Measurements from ENCODE around the gene BORCS6. TPM values are rescaled to one million over a fixed set of nuclear protein-coding genes. Genes with fewer than 3 reads are reported as not detected.
A peak's percentile ranks its signal among the peaks of the same experiment; 100 is the strongest.

The BORCS6 gene
- total and polyA plus RNA-seq, 2 of the 13 experiments (the other 11 are each of a cell fraction or from before 2014, with no cell fraction given): 2.0 to 5.1 TPM

DNA sequence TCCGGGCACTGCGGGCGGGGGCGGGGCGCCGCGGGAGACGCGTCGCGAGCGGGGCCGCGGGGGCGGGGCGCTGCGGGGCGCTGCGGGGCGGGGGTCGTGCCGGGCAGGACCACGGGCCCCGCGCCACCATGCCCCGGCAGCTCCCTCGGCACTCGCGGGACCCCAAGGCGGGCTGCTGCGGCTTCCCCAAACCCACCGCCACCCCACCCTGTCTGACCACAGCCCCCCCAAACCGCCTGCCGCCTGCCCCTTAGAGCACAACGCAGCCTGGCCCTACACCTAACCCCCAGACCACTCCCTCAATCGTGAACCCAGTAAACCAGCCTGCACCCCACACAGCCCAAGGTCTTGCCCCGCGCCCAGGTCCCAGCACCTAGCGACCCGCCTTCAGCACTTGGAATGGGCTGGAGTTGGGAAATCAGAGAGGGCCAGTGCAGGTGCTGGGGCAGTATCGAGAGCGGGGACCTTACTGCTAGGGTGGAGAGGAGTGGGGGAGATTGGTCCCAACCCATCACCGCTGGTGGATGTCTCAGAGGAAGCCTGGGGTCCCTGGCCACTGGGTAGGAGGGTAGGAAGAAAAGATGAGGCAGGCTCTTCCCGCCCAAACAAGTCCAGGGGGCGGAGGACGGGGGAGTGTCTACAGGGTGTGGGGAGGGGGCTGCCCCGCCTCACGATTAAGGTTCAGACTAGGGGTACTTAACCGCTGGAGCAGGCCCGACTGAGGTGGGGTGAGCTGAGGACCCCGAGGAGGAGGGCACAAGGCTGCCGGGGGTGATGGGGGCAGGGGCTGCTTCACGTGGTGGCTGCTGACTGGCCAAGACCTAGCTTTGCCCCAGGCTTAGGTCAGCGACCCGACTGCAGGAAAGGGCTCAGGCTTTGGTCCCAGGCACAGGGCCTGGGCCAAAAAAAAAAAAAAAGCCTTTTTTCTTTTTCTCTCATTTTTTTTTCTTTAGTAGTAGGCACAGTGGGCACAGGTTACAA lies 26.7 kb downstream of the BORCS6 start (continued):
- TF ChIP-seq SIN3A (IDR thresholded peaks at IDR 0.05; ENCODE audit: borderline replicate concordance, low read depth, low read length) (0 out of 2 replicates have a peak, but pooled peaks have one; percentile 20), ZNF329 (CRISPR knock-in tag; IDR thresholded peaks at IDR 0.05; ENCODE audit: low read depth) (no peak), ZFX (CRISPR knock-in tag; IDR thresholded peaks at IDR 0.05; ENCODE audit: low read depth) (peak; percentile 64), ZNF768 (CRISPR knock-in tag; IDR thresholded peaks at IDR 0.05) (peak; percentile 66), PHF8 (CRISPR knock-in tag; IDR thresholded peaks at IDR 0.05) (0 out of 2 replicates have a peak, but pooled peaks have one; percentile 4), ZNF543 (CRISPR knock-in tag; IDR thresholded peaks at IDR 0.05) (0 out of 2 replicates have a peak, but pooled peaks have one; percentile 11), ZBTB42 (CRISPR knock-in tag; IDR thresholded peaks at IDR 0.05) (no peak; the same call in 1 of the 2 replicates), POLR2A (IDR thresholded peaks at IDR 0.05; ENCODE audit: insufficient read depth in 1 of 2, low read depth in 2 of 2, low read length in 2 of 2) (peak in 1 of 2 experiments; percentile 56; a peak in 2 of 4 replicates), HNRNPL (IDR thresholded peaks at IDR 0.05; ENCODE audit: low read depth, low read length) (peak; percentile 24; the same call in 1 of the 2 replicates), SALL1 (CRISPR knock-in tag; IDR thresholded peaks at IDR 0.05) (0 out of 2 replicates have a peak, but pooled peaks have one; percentile 6), REL (CRISPR knock-in tag; conservative IDR thresholded peaks at IDR 0.05) (0 out of 2 replicates have a peak, but pooled peaks have one; percentile 17), ZNF619 (CRISPR knock-in tag; IDR thresholded peaks at IDR 0.05) (no peak), ZNF484 (CRISPR knock-in tag; IDR thresholded peaks at IDR 0.05; ENCODE audit: borderline replicate concordance, low read depth) (no peak), U2AF1 (optimal IDR thresholded peaks at IDR 0.05; ENCODE audit: low read depth, low read length) (no peak), MXI1 (IDR thresholded peaks at IDR 0.05; ENCODE audit: borderline replicate concordance, low read depth, low read length) (no peak), HMGA1 (CRISPR knock-in tag; conservative IDR thresholded peaks at IDR 0.05) (no peak), KMT2A (CRISPR knock-in tag; IDR thresholded peaks at IDR 0.05) (no peak), TRIM24 (CRISPR knock-in tag; IDR thresholded peaks at IDR 0.05) (no peak), ZNF557 (CRISPR knock-in tag; IDR thresholded peaks at IDR 0.05) (no peak)
- TF ChIP-seq, protein P1, sequence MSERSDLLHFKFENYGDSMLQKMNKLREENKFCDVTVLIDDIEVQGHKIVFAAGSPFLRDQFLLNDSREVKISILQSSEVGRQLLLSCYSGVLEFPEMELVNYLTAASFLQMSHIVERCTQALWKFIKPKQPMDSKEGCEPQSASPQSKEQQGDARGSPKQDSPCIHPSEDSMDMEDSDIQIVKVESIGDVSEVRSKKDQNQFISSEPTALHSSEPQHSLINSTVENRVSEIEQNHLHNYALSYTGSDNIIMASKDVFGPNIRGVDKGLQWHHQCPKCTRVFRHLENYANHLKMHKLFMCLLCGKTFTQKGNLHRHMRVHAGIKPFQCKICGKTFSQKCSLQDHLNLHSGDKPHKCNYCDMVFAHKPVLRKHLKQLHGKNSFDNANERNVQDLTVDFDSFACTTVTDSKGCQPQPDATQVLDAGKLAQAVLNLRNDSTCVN (CRISPR knock-in tag; IDR thresholded peaks at IDR 0.05; ENCODE audit: borderline replicate concordance): no peak
- TF ChIP-seq, protein P2, sequence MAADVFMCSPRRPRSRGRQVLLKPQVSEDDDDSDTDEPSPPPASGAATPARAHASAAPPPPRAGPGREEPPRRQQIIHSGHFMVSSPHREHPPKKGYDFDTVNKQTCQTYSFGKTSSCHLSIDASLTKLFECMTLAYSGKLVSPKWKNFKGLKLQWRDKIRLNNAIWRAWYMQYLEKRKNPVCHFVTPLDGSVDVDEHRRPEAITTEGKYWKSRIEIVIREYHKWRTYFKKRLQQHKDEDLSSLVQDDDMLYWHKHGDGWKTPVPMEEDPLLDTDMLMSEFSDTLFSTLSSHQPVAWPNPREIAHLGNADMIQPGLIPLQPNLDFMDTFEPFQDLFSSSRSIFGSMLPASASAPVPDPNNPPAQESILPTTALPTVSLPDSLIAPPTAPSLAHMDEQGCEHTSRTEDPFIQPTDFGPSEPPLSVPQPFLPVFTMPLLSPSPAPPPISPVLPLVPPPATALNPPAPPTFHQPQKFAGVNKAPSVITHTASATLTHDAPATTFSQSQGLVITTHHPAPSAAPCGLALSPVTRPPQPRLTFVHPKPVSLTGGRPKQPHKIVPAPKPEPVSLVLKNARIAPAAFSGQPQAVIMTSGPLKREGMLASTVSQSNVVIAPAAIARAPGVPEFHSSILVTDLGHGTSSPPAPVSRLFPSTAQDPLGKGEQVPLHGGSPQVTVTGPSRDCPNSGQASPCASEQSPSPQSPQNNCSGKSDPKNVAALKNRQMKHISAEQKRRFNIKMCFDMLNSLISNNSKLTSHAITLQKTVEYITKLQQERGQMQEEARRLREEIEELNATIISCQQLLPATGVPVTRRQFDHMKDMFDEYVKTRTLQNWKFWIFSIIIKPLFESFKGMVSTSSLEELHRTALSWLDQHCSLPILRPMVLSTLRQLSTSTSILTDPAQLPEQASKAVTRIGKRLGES (CRISPR knock-in tag; IDR thresholded peaks at IDR 0.05; ENCODE audit: borderline replicate concordance): no peak
- TF ChIP-seq, protein P3, sequence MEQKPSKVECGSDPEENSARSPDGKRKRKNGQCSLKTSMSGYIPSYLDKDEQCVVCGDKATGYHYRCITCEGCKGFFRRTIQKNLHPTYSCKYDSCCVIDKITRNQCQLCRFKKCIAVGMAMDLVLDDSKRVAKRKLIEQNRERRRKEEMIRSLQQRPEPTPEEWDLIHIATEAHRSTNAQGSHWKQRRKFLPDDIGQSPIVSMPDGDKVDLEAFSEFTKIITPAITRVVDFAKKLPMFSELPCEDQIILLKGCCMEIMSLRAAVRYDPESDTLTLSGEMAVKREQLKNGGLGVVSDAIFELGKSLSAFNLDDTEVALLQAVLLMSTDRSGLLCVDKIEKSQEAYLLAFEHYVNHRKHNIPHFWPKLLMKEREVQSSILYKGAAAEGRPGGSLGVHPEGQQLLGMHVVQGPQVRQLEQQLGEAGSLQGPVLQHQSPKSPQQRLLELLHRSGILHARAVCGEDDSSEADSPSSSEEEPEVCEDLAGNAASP (CRISPR knock-in tag; IDR thresholded peaks at IDR 0.05; ENCODE audit: borderline replicate concordance): peak; percentile 30; the same call in 1 of the 2 replicates
- TF ChIP-seq, protein P4, sequence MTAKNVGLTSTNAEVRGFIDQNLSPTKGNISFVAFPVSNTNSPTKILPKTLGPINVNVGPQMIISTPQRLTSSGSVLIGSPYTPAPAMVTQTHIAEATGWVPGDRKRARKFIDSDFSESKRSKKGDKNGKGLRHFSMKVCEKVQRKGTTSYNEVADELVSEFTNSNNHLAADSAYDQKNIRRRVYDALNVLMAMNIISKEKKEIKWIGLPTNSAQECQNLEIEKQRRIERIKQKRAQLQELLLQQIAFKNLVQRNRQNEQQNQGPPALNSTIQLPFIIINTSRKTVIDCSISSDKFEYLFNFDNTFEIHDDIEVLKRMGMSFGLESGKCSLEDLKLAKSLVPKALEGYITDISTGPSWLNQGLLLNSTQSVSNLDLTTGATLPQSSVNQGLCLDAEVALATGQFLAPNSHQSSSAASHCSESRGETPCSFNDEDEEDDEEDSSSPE (CRISPR knock-in tag; IDR thresholded peaks at IDR 0.05): peak; percentile 49; the same call in 1 of the 2 replicates

Data from HepG2 (cell line).